Measurements from ENCODE around the gene MAP4K3. TPM values are rescaled to one million over a fixed set of nuclear protein-coding genes. Genes with fewer than 3 reads are reported as not detected.

The MAP4K3 gene
- total and polyA plus RNA-seq, 2 of the 4 experiments (the other 2 are of a cell fraction), result 13.2 to 32.6 TPM

DNA sequence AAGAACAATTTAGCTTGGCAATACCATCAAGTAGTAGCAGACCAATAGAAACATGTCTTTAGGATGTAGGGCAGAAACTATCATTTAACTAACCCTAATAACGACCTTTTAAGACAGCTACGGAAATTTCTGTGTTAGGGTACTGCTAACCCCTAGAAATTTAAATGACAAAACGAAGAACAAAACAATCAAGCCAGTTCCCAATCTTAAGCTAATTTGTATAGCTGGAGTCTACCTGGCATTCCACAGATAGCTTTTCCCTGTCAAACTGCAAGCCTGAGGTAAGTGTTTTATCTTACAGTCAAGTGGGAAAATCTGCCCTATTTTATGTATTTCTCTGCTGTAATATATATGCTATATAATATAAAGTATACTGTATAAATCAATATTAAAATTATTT is 155.7 kb downstream of the MAP4K3 start:
- peaks cover 2% of the 10 kb centered on the region; the same call in 1 of the 2 replicates for H3K4me1 ChIP-seq (ENCODE audit: control insufficient read depth, insufficient read depth, low read length)
- no peak overlapping the region for H4K5ac ChIP-seq (ENCODE audit: low read depth, low read length)
- intact Hi-C loops (cut with micrococcal nuclease), result loop anchor here (10.0 kb wide), 1 partner anchor 413 kb away; no protein-coding TSS in a partner anchor
- no peak overlapping the region for H2AFZ ChIP-seq (replicated peaks; ENCODE audit: low read length, poor library complexity)
- no peak for DNase-seq
- H3K9me1 ChIP-seq (ENCODE audit: insufficient read depth, low read length), result peaks cover 4% of the 10 kb centered on the region; the same call in 1 of the 2 replicates
- H3K4me2 ChIP-seq (ENCODE audit: low read depth, low read length), result no peak overlapping the region
- dilution Hi-C loops (cut with HindIII; ENCODE audit: low sequenced_read_pairs, unreplicated experiment), result no loop called here
- H3K56ac ChIP-seq (ENCODE audit: extremely low read depth, insufficient read depth, low read length), result no peak overlapping the region
- ATAC-seq (ENCODE audit: low read depth), result no peak
- H3K4me3 ChIP-seq (ENCODE audit: insufficient read depth, low read depth, low read length), result no peak overlapping the region
- H3K23ac ChIP-seq (ENCODE audit: low read depth, low read length), result no peak overlapping the region
- no peaks in the 10 kb centered on the region for H4K20me1 ChIP-seq (ENCODE audit: insufficient read depth, low read length)
- H3K9ac ChIP-seq (ENCODE audit: low read depth, low read length), result no peak overlapping the region
- no peak overlapping the region for H4K8ac ChIP-seq (ENCODE audit: low read depth in 2 of 2, low read length in 2 of 2)
- H3K27ac ChIP-seq (ENCODE audit: insufficient read depth, low read length), result no peak overlapping the region
- H3K4ac ChIP-seq (ENCODE audit: low read depth, low read length), result no peak overlapping the region
- no peak overlapping the region for H3K18ac ChIP-seq (ENCODE audit: low read depth, low read length)
- no peak overlapping the region for H2AK9ac ChIP-seq (replicated peaks; ENCODE audit: low read depth, low read length, poor library complexity)
- CTCF ChIA-PET, result no interaction called here
- H2BK15ac ChIP-seq (ENCODE audit: low read depth, low read length), result no peak overlapping the region
- no peak overlapping the region for H3K14ac ChIP-seq (replicated peaks; ENCODE audit: low read depth, low read length)
- peaks cover 39% of the 10 kb centered on the region for H3K36me3 ChIP-seq (ENCODE audit: control insufficient read depth, insufficient read depth, low read length)
- no peaks in the 10 kb centered on the region for H3K9me3 ChIP-seq (ENCODE audit: control insufficient read depth, insufficient read depth, low read length)
- no peak for TF ChIP-seq RFX5 (IDR thresholded peaks at IDR 0.05; ENCODE audit: low read depth, low read length)
- TF ChIP-seq, protein P1, sequence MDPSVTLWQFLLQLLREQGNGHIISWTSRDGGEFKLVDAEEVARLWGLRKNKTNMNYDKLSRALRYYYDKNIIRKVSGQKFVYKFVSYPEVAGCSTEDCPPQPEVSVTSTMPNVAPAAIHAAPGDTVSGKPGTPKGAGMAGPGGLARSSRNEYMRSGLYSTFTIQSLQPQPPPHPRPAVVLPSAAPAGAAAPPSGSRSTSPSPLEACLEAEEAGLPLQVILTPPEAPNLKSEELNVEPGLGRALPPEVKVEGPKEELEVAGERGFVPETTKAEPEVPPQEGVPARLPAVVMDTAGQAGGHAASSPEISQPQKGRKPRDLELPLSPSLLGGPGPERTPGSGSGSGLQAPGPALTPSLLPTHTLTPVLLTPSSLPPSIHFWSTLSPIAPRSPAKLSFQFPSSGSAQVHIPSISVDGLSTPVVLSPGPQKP (IDR thresholded peaks at IDR 0.05; ENCODE audit: borderline replicate concordance, low read depth, low read length), result no peak
- 100% methylated on average over 1 of the region's 3 CpGs; no CpG with 5 or more reads in 1 of the 2 experiments for whole genome bisulfite sequencing, 2 experiments (ENCODE audit: extremely low coverage in 2 of 2, insufficient read length in 1 of 2)
- in situ Hi-C loops (cut with MboI; ENCODE audit: low sequenced_read_pairs), result no loop called here
- H3K27me3 ChIP-seq (ENCODE audit: control insufficient read depth, insufficient read depth, low read length), result no peaks in the 10 kb centered on the region
- no peak overlapping the region for H4K91ac ChIP-seq (ENCODE audit: insufficient read depth, low read depth, low read length)
- H2AK5ac ChIP-seq (ENCODE audit: low read depth, low read length), result no peak overlapping the region
- H3K79me1 ChIP-seq (ENCODE audit: low read depth in 1 of 2, low read length in 2 of 2), result peaks cover 8 to 9% of the 10 kb centered on the region in 2 experiments; a peak in 2 of 4 replicates
- no peak overlapping the region for H2BK120ac ChIP-seq (ENCODE audit: low read depth, low read length)
- POLR2A ChIA-PET (ENCODE audit: unreplicated experiment), result no interaction called here
- H2BK20ac ChIP-seq (ENCODE audit: low read depth, low read length), result no peak overlapping the region
- BruUV-seq (replicated peaks), result no TSS peak
- no peak overlapping the region for H2BK5ac ChIP-seq (ENCODE audit: low read depth, low read length, poor library complexity, severe bottlenecking)

Data from IMR-90 (cell line).